NCI-H2171 treated with DMSO at 0.1 percent for 48 hours (cell line): ENCODE results near the gene CLIC4.
"Not testable (repeated sequence)": the region's sequence is repeated elsewhere in the genome, so short reads cannot be mapped to it uniquely, and the experiment has no call there.

Experiments
- DNase-seq: peaks from one replicate; lab custom pipeline; 2025; lab: John Stamatoyannopoulos, UW

CLIC4 gene

GRCh38 chr1:24875991-24876506 is 130.8 kb downstream of the CLIC4 start:
- DNase-seq = no peak

DNA sequence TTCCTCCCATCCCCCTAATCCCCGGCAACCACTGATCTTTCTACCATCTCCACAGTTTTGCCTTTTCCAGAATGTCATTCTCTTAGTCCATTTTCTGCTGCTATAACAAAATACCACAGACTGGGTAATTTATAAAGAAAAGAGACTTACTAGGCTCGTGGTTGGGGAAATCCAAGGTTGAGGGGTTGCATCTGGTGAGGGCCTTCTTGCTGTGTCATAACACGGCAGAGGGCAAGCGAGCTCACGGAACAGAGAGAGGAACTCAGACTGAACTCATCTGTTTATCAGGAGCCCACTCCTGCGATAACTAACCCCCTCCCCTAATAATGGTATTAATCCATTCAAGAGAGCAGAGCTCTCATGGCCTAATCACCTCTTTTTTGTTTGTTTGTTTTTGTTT is 132.8 kb downstream of the CLIC4 start:
- no peak for DNase-seq

DNA sequence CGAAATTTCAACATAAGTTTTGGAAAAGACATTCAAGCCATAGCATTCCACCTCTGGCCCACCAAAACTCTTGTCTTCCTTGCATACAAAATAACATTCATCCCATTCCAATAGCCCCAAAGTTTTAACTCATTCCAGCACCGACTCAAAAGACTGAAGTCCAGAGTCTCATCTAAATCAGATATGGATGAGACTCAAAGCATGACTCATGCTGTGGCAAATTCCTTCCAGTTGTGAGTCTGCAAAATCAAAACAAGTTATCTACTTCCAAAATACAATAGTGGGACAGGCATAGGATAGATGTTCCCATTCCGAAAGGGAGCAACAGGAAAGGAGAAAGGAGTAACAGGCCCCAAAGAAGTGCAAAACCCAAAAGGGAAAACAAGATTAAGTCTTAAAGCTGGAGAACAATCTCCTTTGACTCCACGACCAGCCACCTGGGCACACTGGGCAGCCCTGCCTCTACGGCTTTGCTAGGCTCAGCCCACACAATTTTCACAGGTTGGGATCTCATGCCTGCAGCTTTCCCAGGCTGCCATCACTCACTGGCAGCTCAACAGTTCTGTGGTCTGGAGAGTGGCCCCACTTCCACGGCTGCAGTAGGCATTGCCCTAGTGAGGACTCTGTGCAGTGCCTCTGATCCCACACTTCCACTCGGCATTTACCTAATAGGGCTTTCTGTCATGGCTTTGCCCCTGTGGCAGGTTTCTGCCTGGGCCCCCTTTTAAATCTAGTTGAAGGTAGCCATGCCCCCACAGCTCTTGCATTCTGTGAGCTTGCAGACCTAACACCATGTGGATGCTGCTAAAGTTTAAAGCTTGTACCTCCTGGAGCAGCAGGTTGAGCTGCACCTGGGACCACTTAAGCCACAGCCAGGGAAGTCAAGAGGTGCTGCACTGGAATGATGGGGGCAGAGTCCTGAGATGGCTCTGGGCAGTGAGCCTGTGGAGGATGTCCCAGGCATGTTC is 133.8 kb downstream of the CLIC4 start:
- no peak for DNase-seq

DNA sequence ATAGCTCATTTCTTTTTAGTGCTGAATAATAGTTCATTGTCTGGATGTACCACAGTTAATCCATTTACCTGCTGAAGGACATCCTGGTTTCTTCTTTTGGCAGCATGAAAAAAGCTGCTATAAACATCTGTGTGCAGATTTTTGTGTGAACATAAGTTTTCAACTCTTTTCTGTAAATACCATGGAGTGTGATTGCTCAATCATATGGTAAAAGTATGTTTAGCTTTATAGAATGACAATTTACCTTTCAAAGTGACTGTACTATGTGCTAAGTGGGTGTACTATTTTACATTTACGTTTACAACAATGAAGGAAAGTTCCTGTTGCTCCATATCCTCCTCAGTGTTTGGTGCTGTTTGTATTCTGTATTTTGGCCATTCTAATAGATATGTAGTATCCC is 135.8 kb downstream of the CLIC4 start:
- DNase-seq = no peak

GRCh38 chr1:24884751-24885150 is 139.5 kb downstream of the CLIC4 start:
- no peak for DNase-seq

DNA sequence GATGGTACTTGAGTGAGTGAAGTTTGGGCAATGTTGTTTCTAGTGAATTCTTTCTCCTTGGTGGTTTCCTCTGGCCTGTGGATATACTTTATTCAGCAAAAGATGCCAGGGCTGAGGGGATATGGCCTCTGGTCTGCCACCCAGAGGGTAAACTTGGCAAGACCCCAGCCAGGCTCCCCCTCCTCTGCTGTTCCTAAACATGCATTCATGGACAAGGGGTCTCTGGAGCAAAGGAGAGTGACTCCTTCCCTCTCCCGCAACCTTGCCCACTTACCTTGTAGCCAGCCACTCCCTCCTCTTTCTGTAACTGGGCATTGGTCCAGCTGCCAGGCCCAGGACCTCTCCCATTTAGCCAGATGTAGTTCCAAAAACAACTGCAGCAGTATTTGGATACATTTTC is 141.0 kb downstream of the CLIC4 start:
- no peak for DNase-seq

DNA sequence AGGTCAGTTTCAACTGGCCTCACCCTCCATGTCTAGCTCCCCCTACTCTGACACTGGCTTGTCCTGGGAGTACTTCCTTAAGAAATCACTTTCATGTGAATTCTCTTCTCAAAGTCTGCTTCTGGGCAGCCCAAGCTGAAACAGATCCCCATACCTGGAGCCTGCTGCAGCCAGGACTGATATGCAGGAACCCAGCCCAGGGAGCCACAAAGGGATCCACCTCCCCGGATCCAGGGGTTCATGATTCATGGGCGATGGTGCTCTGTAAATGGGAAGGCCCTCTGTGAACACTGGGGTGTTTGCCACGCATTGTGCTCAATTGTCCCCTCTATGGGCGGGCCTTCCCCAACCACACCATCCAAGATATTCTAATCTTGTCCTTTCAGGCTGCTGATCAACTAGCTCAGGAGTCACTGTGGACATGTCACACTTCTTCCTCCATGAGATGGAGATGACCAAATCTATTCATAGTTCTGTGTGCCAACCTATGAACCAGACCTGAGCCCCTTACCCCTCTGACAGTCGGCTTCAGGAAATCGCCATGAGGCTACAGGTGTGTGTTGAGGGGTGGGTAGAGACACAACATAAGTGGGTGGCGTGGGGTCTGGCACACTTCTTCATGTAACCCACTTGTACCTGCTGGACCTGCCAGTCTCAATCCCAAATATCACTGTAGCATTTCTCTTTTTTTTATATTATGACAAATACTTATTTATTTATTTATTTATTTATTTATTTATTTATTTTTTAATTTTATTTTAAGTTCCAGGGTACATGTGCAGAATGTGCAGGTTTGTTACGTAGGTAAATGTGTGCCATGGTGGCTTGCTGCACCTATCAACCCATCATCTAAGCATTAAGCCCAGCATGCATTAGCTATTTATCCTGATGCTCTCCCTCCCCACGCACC is 143.1 kb downstream of the CLIC4 start:
- no peak for DNase-seq

DNA sequence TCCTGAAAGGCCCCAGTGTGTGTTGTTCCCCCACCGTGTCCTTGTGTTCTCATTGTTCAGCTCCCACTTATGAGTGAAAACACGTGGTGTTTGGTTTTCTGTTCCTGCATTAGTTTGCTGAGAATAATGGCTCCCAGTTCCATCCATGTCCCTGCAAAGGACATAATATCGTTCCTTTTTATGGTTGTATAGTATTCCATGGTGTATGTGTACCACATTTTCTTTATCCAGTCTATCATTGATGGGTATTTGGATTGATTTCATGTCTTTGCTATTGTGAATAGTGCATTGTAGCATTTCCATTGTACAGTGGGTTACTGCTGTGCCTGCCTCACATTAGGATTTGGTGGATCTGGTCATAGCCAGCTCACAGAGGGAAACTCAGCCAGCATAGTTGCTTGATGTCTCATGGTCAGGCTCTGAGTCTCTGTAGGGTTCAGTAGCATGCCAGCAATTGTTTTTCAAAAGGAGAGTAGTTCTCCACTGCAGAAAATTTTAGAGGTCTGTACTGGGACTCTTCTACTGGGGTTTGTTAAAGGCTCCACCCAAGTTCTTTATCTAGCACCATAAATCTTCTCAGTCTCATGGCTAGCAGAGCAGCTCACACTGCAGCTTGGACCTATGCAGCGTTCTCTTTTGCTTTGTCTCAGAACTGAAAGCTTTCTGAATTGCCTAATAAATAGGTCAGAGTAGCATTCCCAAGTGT is 143.9 kb downstream of the CLIC4 start:
- DNase-seq = no peak

GRCh38 chr1:24890887-24891286 is 145.6 kb downstream of the CLIC4 start:
- no peak for DNase-seq

DNA sequence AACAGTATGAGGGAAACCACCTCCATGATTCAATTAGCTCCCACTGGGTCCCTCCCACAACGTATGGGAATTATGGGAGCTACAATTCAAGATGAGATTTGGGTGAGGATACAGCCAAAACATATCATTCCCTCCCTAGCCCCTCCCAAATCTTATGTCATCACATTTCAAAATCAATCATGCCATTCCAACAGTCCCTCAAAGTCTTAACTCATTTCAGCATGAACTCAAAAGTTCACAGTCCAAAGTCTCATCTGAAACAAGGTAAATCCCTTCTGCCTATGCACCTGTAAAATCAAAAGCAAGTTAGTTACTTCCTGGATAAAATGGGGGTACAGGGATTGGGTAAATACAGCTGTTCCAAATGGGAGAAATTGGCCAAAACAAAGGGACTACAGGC is 146.1 kb downstream of the CLIC4 start:
- DNase-seq = not testable (repeated sequence)

- no peak for DNase-seq
Measured at GRCh38 chr1:24892188-24893153, 147.2 kb downstream of the CLIC4 start.

- DNase-seq = no peak
Measured at GRCh38 chr1:24893431-24893830, 148.2 kb downstream of the CLIC4 start.
